ENCODE results near the gene UBE2E1. TPM values are rescaled to one million over a fixed set of nuclear protein-coding genes. Genes with fewer than 3 reads are reported as not detected.

UBE2E1 gene
- total and polyA plus RNA-seq, 2 of the 4 experiments (the other 2 are of a cell fraction), result 54.1 to 91.6 TPM

GRCh38 chr3:23804441-23805209 lies 1.1 kb upstream of the UBE2E1 start:
- Histone ChIP-seq H3K9me1 (ENCODE audit: insufficient read depth, low read length) (no peaks in the 10 kb centered on the region), H3K4ac (ENCODE audit: low read depth, low read length) (no peak overlapping the region), H3K79me1 (ENCODE audit: low read depth in 1 of 2, low read length in 2 of 2) (peaks cover 8 to 21% of the 10 kb centered on the region in 2 experiments; a peak in 3 of 4 replicates), H3K4me1 (ENCODE audit: control insufficient read depth, insufficient read depth, low read length) (no peaks in the 10 kb centered on the region), H3K18ac (ENCODE audit: low read depth, low read length) (no peak overlapping the region), H2BK120ac (ENCODE audit: low read depth, low read length) (no peak overlapping the region), H2BK20ac (ENCODE audit: low read depth, low read length) (no peak overlapping the region), H4K91ac (ENCODE audit: insufficient read depth, low read depth, low read length) (no peak overlapping the region), H3K9ac (ENCODE audit: low read depth, low read length) (no peak overlapping the region), H3K27me3 (ENCODE audit: control insufficient read depth, insufficient read depth, low read length) (no peaks in the 10 kb centered on the region), H4K20me1 (ENCODE audit: insufficient read depth, low read length) (peaks cover 20% of the 10 kb centered on the region; the same call in 1 of the 2 replicates), H3K23ac (ENCODE audit: low read depth, low read length) (no peak overlapping the region), H2BK15ac (ENCODE audit: low read depth, low read length) (no peak overlapping the region), H2AK5ac (ENCODE audit: low read depth, low read length) (no peak overlapping the region), H3K27ac (ENCODE audit: insufficient read depth, low read length) (no peak overlapping the region), H3K4me2 (ENCODE audit: low read depth, low read length) (no peak overlapping the region), H2AK9ac (replicated peaks; ENCODE audit: low read depth, low read length, poor library complexity) (no peak overlapping the region), H2BK5ac (ENCODE audit: low read depth, low read length, poor library complexity, severe bottlenecking) (no peak overlapping the region), H4K8ac (ENCODE audit: low read depth in 2 of 2, low read length in 2 of 2) (no peak overlapping the region), H3K9me3 (ENCODE audit: control insufficient read depth, insufficient read depth, low read length) (no peaks in the 10 kb centered on the region), H3K14ac (replicated peaks; ENCODE audit: low read depth, low read length) (no peak overlapping the region), H2AFZ (replicated peaks; ENCODE audit: low read length, poor library complexity) (no peak overlapping the region), H3K4me3 (ENCODE audit: insufficient read depth, low read depth, low read length) (no peak overlapping the region), H3K56ac (ENCODE audit: extremely low read depth, insufficient read depth, low read length) (no peak overlapping the region), H3K36me3 (ENCODE audit: control insufficient read depth, insufficient read depth, low read length) (peaks cover 4% of the 10 kb centered on the region), H4K5ac (ENCODE audit: low read depth, low read length) (no peak overlapping the region)
- no peak for DNase-seq
- CTCF ChIA-PET, result no interaction called here
- dilution Hi-C loops (cut with HindIII; ENCODE audit: low sequenced_read_pairs, unreplicated experiment), result no loop called here
- no peak for ATAC-seq (ENCODE audit: low read depth)
- WGBS, 2 experiments (ENCODE audit: extremely low coverage in 2 of 2, insufficient read length in 1 of 2), result 100% methylated on average over 3 of the region's 8 CpGs; no CpG with 5 or more reads in 1 of the 2 experiments
- intact Hi-C loops (cut with micrococcal nuclease), result loop anchor here (2.0 to 5.0 kb wide), 3 partner anchors 152 to 620 kb away; no protein-coding TSS in a partner anchor
- no TSS peak for BruUV-seq (replicated peaks)
- in situ Hi-C loops (cut with MboI; ENCODE audit: low sequenced_read_pairs), result no loop called here
- TF ChIP-seq CHD1 (IDR thresholded peaks at IDR 0.05; ENCODE audit: low read depth, low read length) (no peak), SMC3 (IDR thresholded peaks at IDR 0.05; ENCODE audit: low read depth, low read length) (no peak), MAFK (IDR thresholded peaks at IDR 0.05; ENCODE audit: low read depth, low read length) (no peak), BHLHE40 (IDR thresholded peaks at IDR 0.05; ENCODE audit: low read depth, low read length) (no peak), MXI1 (IDR thresholded peaks at IDR 0.05; ENCODE audit: borderline replicate concordance, low read depth, low read length) (no peak), RFX5 (IDR thresholded peaks at IDR 0.05; ENCODE audit: low read depth, low read length) (no peak), CEBPB (IDR thresholded peaks at IDR 0.05; ENCODE audit: low read depth, low read length) (no peak), NFE2L2 (IDR thresholded peaks at IDR 0.05; ENCODE audit: low read depth, low read length) (no peak), POLR2A (IDR thresholded peaks at IDR 0.05; ENCODE audit: low read depth, low read length) (no peak), RCOR1 (IDR thresholded peaks at IDR 0.05; ENCODE audit: insufficient replicate concordance, low read length) (no peak)
- TF ChIP-seq, protein P1, sequence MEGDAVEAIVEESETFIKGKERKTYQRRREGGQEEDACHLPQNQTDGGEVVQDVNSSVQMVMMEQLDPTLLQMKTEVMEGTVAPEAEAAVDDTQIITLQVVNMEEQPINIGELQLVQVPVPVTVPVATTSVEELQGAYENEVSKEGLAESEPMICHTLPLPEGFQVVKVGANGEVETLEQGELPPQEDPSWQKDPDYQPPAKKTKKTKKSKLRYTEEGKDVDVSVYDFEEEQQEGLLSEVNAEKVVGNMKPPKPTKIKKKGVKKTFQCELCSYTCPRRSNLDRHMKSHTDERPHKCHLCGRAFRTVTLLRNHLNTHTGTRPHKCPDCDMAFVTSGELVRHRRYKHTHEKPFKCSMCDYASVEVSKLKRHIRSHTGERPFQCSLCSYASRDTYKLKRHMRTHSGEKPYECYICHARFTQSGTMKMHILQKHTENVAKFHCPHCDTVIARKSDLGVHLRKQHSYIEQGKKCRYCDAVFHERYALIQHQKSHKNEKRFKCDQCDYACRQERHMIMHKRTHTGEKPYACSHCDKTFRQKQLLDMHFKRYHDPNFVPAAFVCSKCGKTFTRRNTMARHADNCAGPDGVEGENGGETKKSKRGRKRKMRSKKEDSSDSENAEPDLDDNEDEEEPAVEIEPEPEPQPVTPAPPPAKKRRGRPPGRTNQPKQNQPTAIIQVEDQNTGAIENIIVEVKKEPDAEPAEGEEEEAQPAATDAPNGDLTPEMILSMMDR (conservative IDR thresholded peaks at IDR 0.05; ENCODE audit: low read depth, low read length), result no peak
- TF ChIP-seq, protein P2, sequence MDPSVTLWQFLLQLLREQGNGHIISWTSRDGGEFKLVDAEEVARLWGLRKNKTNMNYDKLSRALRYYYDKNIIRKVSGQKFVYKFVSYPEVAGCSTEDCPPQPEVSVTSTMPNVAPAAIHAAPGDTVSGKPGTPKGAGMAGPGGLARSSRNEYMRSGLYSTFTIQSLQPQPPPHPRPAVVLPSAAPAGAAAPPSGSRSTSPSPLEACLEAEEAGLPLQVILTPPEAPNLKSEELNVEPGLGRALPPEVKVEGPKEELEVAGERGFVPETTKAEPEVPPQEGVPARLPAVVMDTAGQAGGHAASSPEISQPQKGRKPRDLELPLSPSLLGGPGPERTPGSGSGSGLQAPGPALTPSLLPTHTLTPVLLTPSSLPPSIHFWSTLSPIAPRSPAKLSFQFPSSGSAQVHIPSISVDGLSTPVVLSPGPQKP (IDR thresholded peaks at IDR 0.05; ENCODE audit: borderline replicate concordance, low read depth, low read length), result no peak
- TF ChIP-seq, protein P3, sequence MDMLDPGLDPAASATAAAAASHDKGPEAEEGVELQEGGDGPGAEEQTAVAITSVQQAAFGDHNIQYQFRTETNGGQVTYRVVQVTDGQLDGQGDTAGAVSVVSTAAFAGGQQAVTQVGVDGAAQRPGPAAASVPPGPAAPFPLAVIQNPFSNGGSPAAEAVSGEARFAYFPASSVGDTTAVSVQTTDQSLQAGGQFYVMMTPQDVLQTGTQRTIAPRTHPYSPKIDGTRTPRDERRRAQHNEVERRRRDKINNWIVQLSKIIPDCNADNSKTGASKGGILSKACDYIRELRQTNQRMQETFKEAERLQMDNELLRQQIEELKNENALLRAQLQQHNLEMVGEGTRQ (IDR thresholded peaks at IDR 0.05; ENCODE audit: low read depth, low read length), result no peak
- POLR2A ChIA-PET (ENCODE audit: unreplicated experiment), result no interaction called here
